SJSA1 (cell line): Measurements from ENCODE around the gene FOXK2. TPM values are rescaled to one million over a fixed set of nuclear protein-coding genes. Genes with fewer than 3 reads are reported as not detected.
"Not testable (repeated sequence)": the region's sequence is repeated elsewhere in the genome, so short reads cannot be mapped to it uniquely, and the experiment has no call there.

Experiments
- DNase-seq, 2 experiments: peaks; one replicate each; pipeline ENCODE4 v3.0.0-alpha.2; 2015 to 2020; ENCODE audit warnings: low spot score in 2 of 2, low read depth in 1 of 2
- H3K27ac ChIP-seq: fragments of 250-450 bp; sonication (Bioruptor Pico); 2 replicates; pipeline ENCODE4 v1.5.1; 2020; ENCODE audit warnings: mild to moderate bottlenecking, moderate library complexity
- H3K27me3 ChIP-seq: fragments of 250-450 bp; sonication (Bioruptor Pico); replicated peaks from 2 replicates; pipeline ENCODE4 v1.5.1; 2020; ENCODE audit warnings: mild to moderate bottlenecking, moderate library complexity
- H3K36me3 ChIP-seq: fragments of 250-450 bp; sonication (Bioruptor Pico); 2 replicates; pipeline ENCODE4 v1.5.1; 2020; ENCODE audit warnings: mild to moderate bottlenecking
- H3K4me1 ChIP-seq: fragments of 250-450 bp; sonication (Bioruptor Pico); replicated peaks from 2 replicates; pipeline ENCODE4 v1.6.1; 2021; ENCODE audit warnings: mild to moderate bottlenecking
- H3K4me3 ChIP-seq: fragments of 250-450 bp; sonication (Bioruptor Pico); 2 replicates; pipeline ENCODE4 v1.5.1; 2020; ENCODE audit warnings: mild to moderate bottlenecking
- H3K9me3 ChIP-seq: fragments of 250-450 bp; sonication (Bioruptor Pico); replicated peaks from 2 replicates; pipeline ENCODE4 v1.5.1; 2020; ENCODE audit warnings: mild to moderate bottlenecking
- total RNA-seq: library from RNA; depleted of rRNA; stranded (reverse); fragments of >200 nt; shearing (Covaris generic); gene quantifications from 2 replicates; pipeline ENCODE4 v1.2.3, GENCODE V29; 2014

The FOXK2 gene
- total RNA-seq, 1 experiment from 2014 or later = 54.9 TPM

GRCh38 chr17:82570277-82570676 is 50.7 kb downstream of the FOXK2 start:
- no peak overlapping the region for H3K27ac ChIP-seq

GRCh38 chr17:82571855-82572254 is 52.3 kb downstream of the FOXK2 start:
- no peak for DNase-seq
- H3K36me3 ChIP-seq = peaks cover 91% of the 10 kb centered on the region
- no peaks in the 10 kb centered on the region for H3K27me3 ChIP-seq
- no peak overlapping the region for H3K4me3 ChIP-seq
- H3K27ac ChIP-seq = no peak overlapping the region
- no peaks in the 10 kb centered on the region for H3K9me3 ChIP-seq
- H3K4me1 ChIP-seq = peaks cover 13% of the 10 kb centered on the region

More at GRCh38 chr17:82570277-82570676, 50.7 kb downstream of the FOXK2 start:
- no peak overlapping the region for H3K4me3 ChIP-seq
- DNase-seq = no peak
- H3K4me1 ChIP-seq = peaks cover 13% of the 10 kb centered on the region
- no peaks in the 10 kb centered on the region for H3K9me3 ChIP-seq
- H3K36me3 ChIP-seq = peaks cover 92% of the 10 kb centered on the region
- no peaks in the 10 kb centered on the region for H3K27me3 ChIP-seq

GRCh38 chr17:82574041-82574440 is 54.5 kb downstream of the FOXK2 start:
- peaks cover 1% of the 10 kb centered on the region for H3K4me1 ChIP-seq
- H3K36me3 ChIP-seq = peaks cover 87% of the 10 kb centered on the region
- H3K4me3 ChIP-seq = no peak overlapping the region
- H3K27ac ChIP-seq = no peak overlapping the region
- no peaks in the 10 kb centered on the region for H3K9me3 ChIP-seq
- no peaks in the 10 kb centered on the region for H3K27me3 ChIP-seq
- DNase-seq = no peak

GRCh38 chr17:82575581-82576221 is 56.2 kb downstream of the FOXK2 start:
- not testable (repeated sequence) for H3K9me3 ChIP-seq, DNase-seq, H3K27me3 ChIP-seq, H3K4me1 ChIP-seq, H3K27ac ChIP-seq, H3K4me3 ChIP-seq
- H3K36me3 ChIP-seq = peaks cover 74% of the 10 kb centered on the region

- Histone ChIP-seq H3K9me3 (no peaks in the 10 kb centered on the region), H3K27ac (no peak overlapping the region), H3K36me3 (peaks cover 68% of the 10 kb centered on the region), H3K27me3 (no peaks in the 10 kb centered on the region), H3K4me3 (no peak overlapping the region), H3K4me1 (no peaks in the 10 kb centered on the region)
- no peak for DNase-seq
These were observed 57.8 kb downstream of the FOXK2 start for GRCh38 chr17:82577300-82577699.

GRCh38 chr17:82579969-82580368 is 60.4 kb downstream of the FOXK2 start:
- peaks cover 67% of the 10 kb centered on the region for H3K36me3 ChIP-seq
- H3K27me3 ChIP-seq, DNase-seq, H3K4me1 ChIP-seq, H3K9me3 ChIP-seq, H3K4me3 ChIP-seq, H3K27ac ChIP-seq: not testable (repeated sequence)

GRCh38 chr17:82582213-82582612 is 62.7 kb downstream of the FOXK2 start:
- Histone ChIP-seq H3K36me3 (peaks cover 67% of the 10 kb centered on the region), H3K4me1 (no peaks in the 10 kb centered on the region), H3K4me3 (no peak overlapping the region), H3K9me3 (no peaks in the 10 kb centered on the region), H3K27ac (no peak overlapping the region), H3K27me3 (no peaks in the 10 kb centered on the region)
- no peak for DNase-seq

GRCh38 chr17:82582709-82583108 is 63.2 kb downstream of the FOXK2 start:
- Histone ChIP-seq H3K27ac (no peak overlapping the region), H3K4me1 (no peaks in the 10 kb centered on the region)

GRCh38 chr17:82583720-82584234 is 64.2 kb downstream of the FOXK2 start:
- Histone ChIP-seq H3K27ac (no peak overlapping the region), H3K27me3 (no peaks in the 10 kb centered on the region), H3K4me3 (no peak overlapping the region), H3K4me1 (no peaks in the 10 kb centered on the region), H3K36me3 (peaks cover 69% of the 10 kb centered on the region), H3K9me3 (no peaks in the 10 kb centered on the region)
- DNase-seq = no peak

More at GRCh38 chr17:82582709-82583108, 63.2 kb downstream of the FOXK2 start:
- peaks cover 67% of the 10 kb centered on the region for H3K36me3 ChIP-seq
- H3K4me3 ChIP-seq = no peak overlapping the region
- H3K9me3 ChIP-seq = no peaks in the 10 kb centered on the region
- no peaks in the 10 kb centered on the region for H3K27me3 ChIP-seq
- no peak for DNase-seq

- H3K36me3 ChIP-seq = peaks cover 75% of the 10 kb centered on the region
- H3K4me1 ChIP-seq, H3K27me3 ChIP-seq, DNase-seq, H3K4me3 ChIP-seq, H3K27ac ChIP-seq, H3K9me3 ChIP-seq: not testable (repeated sequence)
These were observed 66.5 kb downstream of the FOXK2 start for GRCh38 chr17:82585935-82586575.

- Histone ChIP-seq H3K27me3 (no peaks in the 10 kb centered on the region), H3K4me1 (no peaks in the 10 kb centered on the region), H3K4me3 (no peak overlapping the region), H3K9me3 (no peaks in the 10 kb centered on the region), H3K27ac (no peak overlapping the region), H3K36me3 (peaks cover 75% of the 10 kb centered on the region)
- DNase-seq = no peak
These were observed 67.2 kb downstream of the FOXK2 start for GRCh38 chr17:82586576-82587233.

- DNase-seq = no peak
- Histone ChIP-seq H3K27me3 (no peaks in the 10 kb centered on the region), H3K4me1 (no peaks in the 10 kb centered on the region; the same call in 1 of the 2 replicates), H3K4me3 (no peak overlapping the region), H3K36me3 (peaks cover 72% of the 10 kb centered on the region), H3K9me3 (no peaks in the 10 kb centered on the region), H3K27ac (no peak overlapping the region)
These were observed 67.9 kb downstream of the FOXK2 start for GRCh38 chr17:82587234-82588086.
